Activated naive CD8-positive, alpha-beta T cell treated with anti-CD3 and anti-CD28 coated beads, Interleukin-2, amount 10 ng/mL, durations not matched to agents 7 days and 5 days (primary cell): ENCODE results near the gene ARHGEF10L. TPM values are rescaled to one million over a fixed set of nuclear protein-coding genes. Genes with fewer than 3 reads are reported as not detected.

Experiments
- ATAC-seq: fragments of 150-1000 bp; cut with Tn5 transposase; one replicate; pipeline ENCODE4 v1.10.0; 2021; ENCODE audit warnings: low read depth, moderate library complexity
- POLR2A ChIA-PET: fragments of 350-600 bp; sonication (Branson Sonifier 250); formaldehyde crosslinking; loops from one replicate; lab custom pipeline; 2021; ENCODE audit warnings: antibody characterized with exemption; lab: Charles Lee
- DNase-seq: peaks from one replicate; pipeline ENCODE4 v3.0.0; 2021
- H3K27ac Mint-ChIP-seq: one replicate; pipeline ENCODE4 v1.8.0; 2022; ENCODE audit warnings: mild to moderate bottlenecking, mixed read lengths
- H3K27me3 Mint-ChIP-seq: one replicate; pipeline ENCODE4 v1.8.0; 2022; ENCODE audit warnings: mild to moderate bottlenecking, moderate library complexity, mixed read lengths
- H3K36me3 Mint-ChIP-seq: one replicate; pipeline ENCODE4 v1.8.0; 2021; ENCODE audit warnings: mild to moderate bottlenecking, mixed read lengths
- H3K4me1 Mint-ChIP-seq: one replicate; pipeline ENCODE4 v1.8.0; 2021; ENCODE audit warnings: mixed read lengths
- H3K4me3 Mint-ChIP-seq: one replicate; pipeline ENCODE4 v1.8.0; 2022; ENCODE audit warnings: mild to moderate bottlenecking, moderate library complexity, mixed read lengths
- H3K9me3 Mint-ChIP-seq: one replicate; pipeline ENCODE4 v1.8.0; 2021; ENCODE audit warnings: mixed read lengths
- total RNA-seq, 2 experiments: library from RNA; stranded (reverse); gene quantifications; one replicate each; pipeline ENCODE4 v1.2.3, GENCODE V29; 2021

ARHGEF10L gene
- total RNA-seq, 2 experiments from 2014 or later: 0.39 to 0.48 TPM

GRCh38 chr1:17671314-17671705, 131.8 kb downstream of the ARHGEF10L start:
- H3K4me3 Mint-ChIP-seq: no peak overlapping the region
- no peaks in the 10 kb centered on the region for H3K9me3 Mint-ChIP-seq
- no peak overlapping the region for H3K27ac Mint-ChIP-seq
- no peaks in the 10 kb centered on the region for H3K36me3 Mint-ChIP-seq
- ATAC-seq (no peak), DNase-seq (no peak)
- H3K4me1 Mint-ChIP-seq: no peaks in the 10 kb centered on the region
- POLR2A ChIA-PET: no interaction called here
- no peaks in the 10 kb centered on the region for H3K27me3 Mint-ChIP-seq

- H3K27ac Mint-ChIP-seq: no peak overlapping the region
- no peak overlapping the region for H3K4me3 Mint-ChIP-seq
- H3K4me1 Mint-ChIP-seq: no peaks in the 10 kb centered on the region
- H3K27me3 Mint-ChIP-seq: no peaks in the 10 kb centered on the region
- H3K9me3 Mint-ChIP-seq: no peaks in the 10 kb centered on the region
- POLR2A ChIA-PET: no interaction called here
- DNase-seq (no peak), ATAC-seq (no peak)
- H3K36me3 Mint-ChIP-seq: no peaks in the 10 kb centered on the region
These were observed 132.2 kb downstream of the ARHGEF10L start for GRCh38 chr1:17671741-17672140.

- POLR2A ChIA-PET: no interaction called here
- Mint-ChIP-seq H3K27ac (no peak overlapping the region), H3K27me3 (peaks cover under 1% of the 10 kb centered on the region), H3K36me3 (no peaks in the 10 kb centered on the region), H3K4me3 (no peak overlapping the region), H3K9me3 (no peaks in the 10 kb centered on the region), H3K4me1 (peaks cover under 1% of the 10 kb centered on the region)
- ATAC-seq: no peak
- DNase-seq: no peak
These were observed 132.7 kb downstream of the ARHGEF10L start for GRCh38 chr1:17672226-17672625.

GRCh38 chr1:17673329-17674072, 134.0 kb downstream of the ARHGEF10L start:
- peaks cover 3% of the 10 kb centered on the region for H3K27me3 Mint-ChIP-seq
- H3K9me3 Mint-ChIP-seq: no peaks in the 10 kb centered on the region
- peaks cover 3% of the 10 kb centered on the region for H3K4me1 Mint-ChIP-seq
- no peaks in the 10 kb centered on the region for H3K36me3 Mint-ChIP-seq
- H3K27ac Mint-ChIP-seq: no peak overlapping the region
- POLR2A ChIA-PET: no interaction called here
- ATAC-seq: no peak
- no peak overlapping the region for H3K4me3 Mint-ChIP-seq
- no peak for DNase-seq

GRCh38 chr1:17674726-17675500, 135.4 kb downstream of the ARHGEF10L start:
- Mint-ChIP-seq H3K9me3 (no peaks in the 10 kb centered on the region), H3K36me3 (no peaks in the 10 kb centered on the region), H3K4me3 (no peak overlapping the region), H3K27me3 (peaks cover 3% of the 10 kb centered on the region), H3K4me1 (peaks cover 3% of the 10 kb centered on the region), H3K27ac (no peak overlapping the region)
- POLR2A ChIA-PET: no interaction called here
- no peak for ATAC-seq
- DNase-seq: no peak

GRCh38 chr1:17675744-17676143, 136.2 kb downstream of the ARHGEF10L start:
- DNase-seq (no peak), ATAC-seq (no peak)
- no peaks in the 10 kb centered on the region for H3K36me3 Mint-ChIP-seq
- H3K4me1 Mint-ChIP-seq: peaks cover 3% of the 10 kb centered on the region
- no peak overlapping the region for H3K4me3 Mint-ChIP-seq
- POLR2A ChIA-PET: no interaction called here
- no peak overlapping the region for H3K27ac Mint-ChIP-seq
- H3K9me3 Mint-ChIP-seq: no peaks in the 10 kb centered on the region
- H3K27me3 Mint-ChIP-seq: peaks cover 3% of the 10 kb centered on the region

- POLR2A ChIA-PET: no interaction called here
- Mint-ChIP-seq H3K4me1 (peaks cover 3% of the 10 kb centered on the region), H3K27ac (no peak overlapping the region), H3K4me3 (no peak overlapping the region), H3K9me3 (no peaks in the 10 kb centered on the region), H3K27me3 (peaks cover 3% of the 10 kb centered on the region), H3K36me3 (no peaks in the 10 kb centered on the region)
- ATAC-seq: no peak
- no peak for DNase-seq
These were observed 137.0 kb downstream of the ARHGEF10L start for GRCh38 chr1:17676387-17677060.

GRCh38 chr1:17678011-17678410, 138.5 kb downstream of the ARHGEF10L start:
- POLR2A ChIA-PET: no interaction called here
- Mint-ChIP-seq H3K27me3 (peaks cover 3% of the 10 kb centered on the region), H3K4me1 (peaks cover 3% of the 10 kb centered on the region), H3K4me3 (no peak overlapping the region), H3K36me3 (no peaks in the 10 kb centered on the region), H3K27ac (no peak overlapping the region), H3K9me3 (no peaks in the 10 kb centered on the region)
- no peak for ATAC-seq
- DNase-seq: no peak

GRCh38 chr1:17679856-17680255, 140.4 kb downstream of the ARHGEF10L start:
- Mint-ChIP-seq H3K36me3 (no peaks in the 10 kb centered on the region), H3K9me3 (no peaks in the 10 kb centered on the region), H3K27me3 (peaks cover 3% of the 10 kb centered on the region), H3K4me1 (peaks cover 3% of the 10 kb centered on the region), H3K4me3 (no peak overlapping the region), H3K27ac (no peak overlapping the region)
- POLR2A ChIA-PET: no interaction called here
- ATAC-seq (no peak), DNase-seq (no peak)

GRCh38 chr1:17680308-17680707, 140.8 kb downstream of the ARHGEF10L start:
- Mint-ChIP-seq H3K9me3 (no peaks in the 10 kb centered on the region), H3K36me3 (no peaks in the 10 kb centered on the region)

GRCh38 chr1:17682400-17682799, 142.9 kb downstream of the ARHGEF10L start:
- Mint-ChIP-seq H3K4me1 (peaks cover under 1% of the 10 kb centered on the region), H3K27ac (no peak overlapping the region), H3K27me3 (peaks cover 3% of the 10 kb centered on the region), H3K9me3 (no peaks in the 10 kb centered on the region), H3K4me3 (no peak overlapping the region), H3K36me3 (no peaks in the 10 kb centered on the region)
- no peak for DNase-seq
- ATAC-seq: no peak
- POLR2A ChIA-PET: no interaction called here

More at GRCh38 chr1:17680308-17680707, 140.8 kb downstream of the ARHGEF10L start:
- H3K4me1 Mint-ChIP-seq: peaks cover 3% of the 10 kb centered on the region
- no peak overlapping the region for H3K27ac Mint-ChIP-seq
- POLR2A ChIA-PET: no interaction called here
- DNase-seq (no peak), ATAC-seq (no peak)
- no peak overlapping the region for H3K4me3 Mint-ChIP-seq
- peaks cover 3% of the 10 kb centered on the region for H3K27me3 Mint-ChIP-seq

- Mint-ChIP-seq H3K9me3 (no peaks in the 10 kb centered on the region), H3K27ac (no peak overlapping the region), H3K36me3 (no peaks in the 10 kb centered on the region), H3K4me3 (no peak overlapping the region), H3K4me1 (no peaks in the 10 kb centered on the region), H3K27me3 (peaks cover 2% of the 10 kb centered on the region)
- ATAC-seq: no peak
- DNase-seq: no peak
- POLR2A ChIA-PET: no interaction called here
These were observed 144.1 kb downstream of the ARHGEF10L start for GRCh38 chr1:17683598-17683997.

GRCh38 chr1:17684810-17685209, 145.3 kb downstream of the ARHGEF10L start:
- no peak overlapping the region for H3K27ac Mint-ChIP-seq
- no peaks in the 10 kb centered on the region for H3K4me1 Mint-ChIP-seq
- peaks cover 4% of the 10 kb centered on the region for H3K27me3 Mint-ChIP-seq
- no peak overlapping the region for H3K4me3 Mint-ChIP-seq
- ATAC-seq (no peak), DNase-seq (no peak)
- H3K9me3 Mint-ChIP-seq: peaks cover 2% of the 10 kb centered on the region
- POLR2A ChIA-PET: no interaction called here
- H3K36me3 Mint-ChIP-seq: no peaks in the 10 kb centered on the region
